Type B pancreatic cell (in vitro differentiated cells): ENCODE results near the gene SRCAP. TPM values are rescaled to one million over a fixed set of nuclear protein-coding genes. Genes with fewer than 3 reads are reported as not detected.

Source experiments
- DNase-seq: peaks from one replicate; pipeline ENCODE4 v3.0.0; 2021; ENCODE audit warnings: mixed read lengths; ENCODE audit not compliant: unreplicated experiment; ENCODE audit errors: extremely low spot score
- H3K27ac Mint-ChIP-seq: 2 replicates; pipeline ENCODE4 v1.8.0; 2021; ENCODE audit warnings: mild to moderate bottlenecking, mixed read lengths
- H3K27me3 Mint-ChIP-seq: 2 replicates; pipeline ENCODE4 v1.8.0; 2021; ENCODE audit warnings: mixed read lengths
- H3K36me3 Mint-ChIP-seq: 2 replicates; pipeline ENCODE4 v1.8.0; 2021; ENCODE audit warnings: mixed read lengths
- H3K4me1 Mint-ChIP-seq: one replicate; pipeline ENCODE4 v1.8.0; 2021; ENCODE audit warnings: mixed read lengths; ENCODE audit not compliant: unreplicated experiment
- H3K4me3 Mint-ChIP-seq: 2 replicates; pipeline ENCODE4 v1.8.0; 2021; ENCODE audit warnings: mild to moderate bottlenecking, mixed read lengths
- H3K9me3 Mint-ChIP-seq: 2 replicates; pipeline ENCODE4 v1.8.0; 2021; ENCODE audit warnings: mixed read lengths
- CTCF ChIP-seq: fragments of 200-600 bp; sonication (generic); conservative IDR thresholded peaks from 2 replicates; pipeline ENCODE4 v1.5.0; 2021; ENCODE audit warnings: antibody characterized with exemption, mild to moderate bottlenecking
- total RNA-seq: library from RNA; stranded (reverse); gene quantifications from 2 replicates; pipeline ENCODE4 v1.2.1, GENCODE V29; 2021; ENCODE audit warnings: low replicate concordance

Gene SRCAP
- total RNA-seq, 1 donor from 2014 or later: 73.5 TPM

GRCh38 chr16:30662449-30662848 lies 36.5 kb upstream of the SRCAP start:
- Mint-ChIP-seq H3K27me3 (no peaks in the 10 kb centered on the region), H3K4me1 (peaks cover 27% of the 10 kb centered on the region), H3K27ac (peak overlapping the region; percentile 52), H3K4me3 (no peak overlapping the region), H3K36me3 (peaks cover 9% of the 10 kb centered on the region), H3K9me3 (no peaks in the 10 kb centered on the region)
- DNase-seq: no peak
- TF ChIP-seq CTCF: no peak

- no peaks in the 10 kb centered on the region for H3K9me3 Mint-ChIP-seq
- H3K27me3 Mint-ChIP-seq: no peaks in the 10 kb centered on the region
- H3K4me3 Mint-ChIP-seq: no peak overlapping the region
- no peak for DNase-seq
- TF ChIP-seq CTCF: no peak
- H3K4me1 Mint-ChIP-seq: peaks cover 25% of the 10 kb centered on the region
- H3K36me3 Mint-ChIP-seq: peaks cover 13% of the 10 kb centered on the region
- H3K27ac Mint-ChIP-seq: peak overlapping the region; percentile 58
Observed at GRCh38 chr16:30663038-30663437, 35.9 kb upstream of the SRCAP start.

- TF ChIP-seq CTCF: no peak
- peak overlapping the region; percentile 15 for H3K4me3 Mint-ChIP-seq
- no peaks in the 10 kb centered on the region for H3K9me3 Mint-ChIP-seq
- no peak overlapping the region for H3K27ac Mint-ChIP-seq
- DNase-seq: no peak
- no peaks in the 10 kb centered on the region for H3K27me3 Mint-ChIP-seq
- peaks cover 13% of the 10 kb centered on the region for H3K36me3 Mint-ChIP-seq
- peaks cover 25% of the 10 kb centered on the region for H3K4me1 Mint-ChIP-seq
Observed at GRCh38 chr16:30663820-30664219, 35.2 kb upstream of the SRCAP start.

DNA sequence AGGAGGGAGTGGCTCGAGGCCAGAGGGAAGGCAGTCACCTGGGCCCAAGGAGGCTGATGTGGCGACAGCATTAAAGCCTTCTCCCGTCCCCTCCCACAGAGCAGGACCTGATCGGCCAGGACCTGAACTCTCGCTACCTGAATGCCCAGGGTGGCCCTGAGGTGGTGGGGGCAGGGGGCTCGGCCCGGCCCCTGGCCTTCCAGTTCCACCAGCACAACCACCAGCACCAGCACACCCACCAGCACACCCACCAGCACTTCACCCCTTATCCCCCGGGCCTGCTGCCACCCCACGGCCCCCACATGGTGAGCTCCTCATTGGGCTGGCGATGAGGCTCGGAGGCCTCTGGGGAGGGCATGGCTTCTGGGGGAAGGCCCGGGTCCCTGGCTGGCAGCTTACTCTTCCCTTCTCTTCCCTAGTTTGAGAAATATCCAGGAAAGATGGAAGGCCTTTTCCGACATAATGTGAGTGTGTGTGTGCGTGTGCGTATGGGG lies 34.3 kb upstream of the SRCAP start:
- H3K27ac Mint-ChIP-seq: no peak overlapping the region
- TF ChIP-seq CTCF: no peak

DNA sequence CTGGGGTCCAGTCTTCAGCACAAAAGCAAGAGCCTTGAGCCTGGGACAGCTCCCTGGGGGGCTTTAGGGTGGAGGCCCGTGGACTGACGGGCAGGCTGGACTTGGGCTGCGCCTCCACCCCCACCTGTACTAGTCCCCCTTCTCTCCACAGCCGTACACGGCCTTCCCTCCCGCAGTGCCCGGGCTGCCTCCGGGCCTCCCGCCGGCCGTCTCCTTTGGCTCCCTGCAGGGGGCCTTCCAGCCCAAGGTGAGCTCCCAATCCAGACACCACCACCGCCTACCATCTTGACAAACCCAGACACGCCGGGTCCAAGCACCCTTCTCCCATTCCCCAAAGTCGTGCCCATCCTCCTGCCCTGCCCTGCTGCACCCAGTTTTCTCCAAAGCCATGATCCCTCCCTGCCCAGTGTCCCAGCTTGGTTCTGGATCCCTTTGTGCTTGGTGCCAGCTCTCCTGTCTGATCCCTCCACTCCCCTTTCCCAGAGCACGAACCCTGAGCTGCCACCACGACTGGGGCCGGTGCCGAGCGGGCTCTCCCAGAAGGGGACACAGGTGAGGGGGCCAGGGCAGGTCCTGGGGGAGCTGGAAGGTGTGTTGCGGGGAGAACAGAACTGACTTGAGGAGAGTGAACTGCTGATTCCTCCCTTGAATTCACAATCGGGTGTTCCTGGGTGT lies 33.7 kb upstream of the SRCAP start:
- Mint-ChIP-seq H3K27ac (peak overlapping the region; percentile 31), H3K9me3 (no peaks in the 10 kb centered on the region), H3K4me1 (peaks cover 25% of the 10 kb centered on the region), H3K36me3 (peaks cover 11% of the 10 kb centered on the region), H3K27me3 (no peaks in the 10 kb centered on the region), H3K4me3 (peak overlapping the region; percentile 44)
- TF ChIP-seq CTCF: no peak
- no peak for DNase-seq

More for the DNA sequence above, 34.3 kb upstream of the SRCAP start:
- Mint-ChIP-seq H3K9me3 (no peaks in the 10 kb centered on the region), H3K27me3 (no peaks in the 10 kb centered on the region), H3K4me3 (peak overlapping the region; percentile 44), H3K36me3 (peaks cover 11% of the 10 kb centered on the region), H3K4me1 (peaks cover 25% of the 10 kb centered on the region)
- DNase-seq: no peak
